ENCODE results near the gene BCAS3.

Gene BCAS3

DNA sequence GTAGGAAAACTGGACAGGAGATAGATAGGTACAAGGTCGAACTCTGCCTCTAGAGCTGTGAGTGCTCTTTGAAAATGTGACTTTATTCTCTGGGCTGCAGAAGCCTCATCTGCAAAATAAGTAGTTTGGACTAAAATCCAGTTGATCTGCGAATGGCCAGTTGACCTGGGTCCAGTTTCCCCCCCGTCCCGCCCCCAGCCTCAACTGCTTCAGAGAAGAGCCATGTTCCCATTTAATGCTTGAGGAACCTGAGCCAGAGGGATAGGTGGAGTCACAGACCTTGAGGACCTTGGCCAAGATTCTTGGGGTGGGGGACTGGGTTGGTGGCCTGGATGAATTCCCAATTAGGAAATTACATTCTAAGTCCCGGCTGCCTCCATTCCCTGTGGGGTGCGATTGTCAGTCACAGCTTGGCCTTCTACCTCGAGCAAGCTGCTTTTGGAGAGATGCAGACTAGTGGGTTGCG is 736.0 kb downstream of the BCAS3 start:
- peak; percentile 23 for DNase-seq (ENCODE audit: low spot score)
- H3K9me3 ChIP-seq (ENCODE audit: severe bottlenecking) = no peaks in the 10 kb centered on the region
- TF ChIP-seq, protein P1, sequence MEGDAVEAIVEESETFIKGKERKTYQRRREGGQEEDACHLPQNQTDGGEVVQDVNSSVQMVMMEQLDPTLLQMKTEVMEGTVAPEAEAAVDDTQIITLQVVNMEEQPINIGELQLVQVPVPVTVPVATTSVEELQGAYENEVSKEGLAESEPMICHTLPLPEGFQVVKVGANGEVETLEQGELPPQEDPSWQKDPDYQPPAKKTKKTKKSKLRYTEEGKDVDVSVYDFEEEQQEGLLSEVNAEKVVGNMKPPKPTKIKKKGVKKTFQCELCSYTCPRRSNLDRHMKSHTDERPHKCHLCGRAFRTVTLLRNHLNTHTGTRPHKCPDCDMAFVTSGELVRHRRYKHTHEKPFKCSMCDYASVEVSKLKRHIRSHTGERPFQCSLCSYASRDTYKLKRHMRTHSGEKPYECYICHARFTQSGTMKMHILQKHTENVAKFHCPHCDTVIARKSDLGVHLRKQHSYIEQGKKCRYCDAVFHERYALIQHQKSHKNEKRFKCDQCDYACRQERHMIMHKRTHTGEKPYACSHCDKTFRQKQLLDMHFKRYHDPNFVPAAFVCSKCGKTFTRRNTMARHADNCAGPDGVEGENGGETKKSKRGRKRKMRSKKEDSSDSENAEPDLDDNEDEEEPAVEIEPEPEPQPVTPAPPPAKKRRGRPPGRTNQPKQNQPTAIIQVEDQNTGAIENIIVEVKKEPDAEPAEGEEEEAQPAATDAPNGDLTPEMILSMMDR (IDR thresholded peaks at IDR 0.05; ENCODE audit: poor library complexity, severe bottlenecking) = no peak
- no peak overlapping the region for H3K27ac ChIP-seq (ENCODE audit: poor library complexity, severe bottlenecking)
- no peaks in the 10 kb centered on the region for H3K4me1 ChIP-seq (ENCODE audit: insufficient read depth, poor library complexity, severe bottlenecking)
- H3K36me3 ChIP-seq (ENCODE audit: low read depth) = no peaks in the 10 kb centered on the region
- no peaks in the 10 kb centered on the region for H3K27me3 ChIP-seq (ENCODE audit: insufficient read depth, poor library complexity, severe bottlenecking)
- no peak overlapping the region for H3K4me3 ChIP-seq (ENCODE audit: severe bottlenecking)
- ATAC-seq (ENCODE audit: low read depth) = no peak

DNA sequence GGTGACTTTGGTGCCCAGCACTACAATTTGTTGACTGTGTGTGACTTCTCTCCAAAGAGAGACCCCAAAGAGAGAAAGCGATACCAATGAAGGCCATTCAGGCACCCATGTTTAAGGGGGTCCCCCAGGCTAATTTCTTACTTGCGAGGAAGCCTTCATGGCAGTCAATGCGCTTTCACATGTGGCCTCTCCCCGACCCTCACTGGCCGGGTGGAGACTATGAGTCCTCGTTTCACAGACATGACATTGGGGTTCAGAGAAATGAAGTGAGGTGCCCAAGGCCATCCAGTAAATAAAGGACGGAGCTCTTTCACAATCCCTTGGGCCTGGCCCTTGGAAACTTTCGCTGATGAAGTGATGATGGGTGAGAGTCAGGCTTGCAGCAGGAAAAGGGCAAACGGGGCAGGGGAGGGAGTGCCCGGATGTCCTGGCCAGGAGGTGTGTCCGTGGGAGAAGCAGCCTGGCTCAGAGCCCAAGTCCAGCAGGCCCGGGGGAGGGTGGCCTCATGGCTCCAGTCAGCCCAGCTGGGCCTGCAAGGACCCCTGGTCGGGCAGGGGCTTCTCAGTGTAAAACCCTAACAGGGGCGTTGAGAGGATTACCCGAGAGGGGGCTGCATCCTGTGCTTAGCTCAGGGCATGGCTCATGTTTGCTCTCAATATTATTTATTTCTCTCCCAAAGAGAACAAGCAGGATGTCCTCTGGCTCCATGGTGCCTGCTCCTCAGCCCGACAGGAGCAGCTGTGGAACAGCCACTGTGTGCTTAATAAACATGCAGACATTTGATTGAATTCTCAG is 736.7 kb downstream of the BCAS3 start:
- ATAC-seq (ENCODE audit: low read depth) (no peak), DNase-seq (ENCODE audit: low spot score) (peak; percentile 52)
- TF ChIP-seq, protein P1 (IDR thresholded peaks at IDR 0.05; ENCODE audit: poor library complexity, severe bottlenecking) = no peak
- Histone ChIP-seq H3K27ac (ENCODE audit: poor library complexity, severe bottlenecking) (no peak overlapping the region), H3K36me3 (ENCODE audit: low read depth) (no peaks in the 10 kb centered on the region), H3K4me3 (ENCODE audit: severe bottlenecking) (no peak overlapping the region), H3K4me1 (ENCODE audit: insufficient read depth, poor library complexity, severe bottlenecking) (no peaks in the 10 kb centered on the region), H3K9me3 (ENCODE audit: severe bottlenecking) (no peaks in the 10 kb centered on the region), H3K27me3 (ENCODE audit: insufficient read depth, poor library complexity, severe bottlenecking) (no peaks in the 10 kb centered on the region)

DNA sequence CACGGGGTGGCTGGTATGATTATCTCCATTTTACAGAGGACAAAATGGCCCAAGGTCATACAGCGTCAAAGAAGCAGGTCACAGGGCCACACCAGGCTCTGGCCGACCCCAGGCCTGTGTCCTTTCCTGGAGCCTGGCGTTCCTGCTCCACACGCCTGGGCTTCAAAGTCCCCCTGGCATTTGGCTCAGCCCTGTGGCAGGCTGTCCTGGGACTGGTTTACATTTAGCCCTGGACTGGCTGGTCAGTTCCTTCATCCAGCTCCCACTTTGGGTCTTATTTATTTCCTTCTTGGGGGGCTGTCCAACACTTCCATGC is 737.2 kb downstream of the BCAS3 start:
- no peak for ATAC-seq (ENCODE audit: low read depth)
- no peaks in the 10 kb centered on the region for H3K36me3 ChIP-seq (ENCODE audit: low read depth)
- no peaks in the 10 kb centered on the region for H3K4me1 ChIP-seq (ENCODE audit: insufficient read depth, poor library complexity, severe bottlenecking)
- no peaks in the 10 kb centered on the region for H3K27me3 ChIP-seq (ENCODE audit: insufficient read depth, poor library complexity, severe bottlenecking)
- H3K9me3 ChIP-seq (ENCODE audit: severe bottlenecking) = no peaks in the 10 kb centered on the region
- no peak overlapping the region for H3K27ac ChIP-seq (ENCODE audit: poor library complexity, severe bottlenecking)
- TF ChIP-seq, protein P1 (IDR thresholded peaks at IDR 0.05; ENCODE audit: poor library complexity, severe bottlenecking) = no peak
- DNase-seq (ENCODE audit: low spot score) = peak; percentile 26
- no peak overlapping the region for H3K4me3 ChIP-seq (ENCODE audit: severe bottlenecking)

DNA sequence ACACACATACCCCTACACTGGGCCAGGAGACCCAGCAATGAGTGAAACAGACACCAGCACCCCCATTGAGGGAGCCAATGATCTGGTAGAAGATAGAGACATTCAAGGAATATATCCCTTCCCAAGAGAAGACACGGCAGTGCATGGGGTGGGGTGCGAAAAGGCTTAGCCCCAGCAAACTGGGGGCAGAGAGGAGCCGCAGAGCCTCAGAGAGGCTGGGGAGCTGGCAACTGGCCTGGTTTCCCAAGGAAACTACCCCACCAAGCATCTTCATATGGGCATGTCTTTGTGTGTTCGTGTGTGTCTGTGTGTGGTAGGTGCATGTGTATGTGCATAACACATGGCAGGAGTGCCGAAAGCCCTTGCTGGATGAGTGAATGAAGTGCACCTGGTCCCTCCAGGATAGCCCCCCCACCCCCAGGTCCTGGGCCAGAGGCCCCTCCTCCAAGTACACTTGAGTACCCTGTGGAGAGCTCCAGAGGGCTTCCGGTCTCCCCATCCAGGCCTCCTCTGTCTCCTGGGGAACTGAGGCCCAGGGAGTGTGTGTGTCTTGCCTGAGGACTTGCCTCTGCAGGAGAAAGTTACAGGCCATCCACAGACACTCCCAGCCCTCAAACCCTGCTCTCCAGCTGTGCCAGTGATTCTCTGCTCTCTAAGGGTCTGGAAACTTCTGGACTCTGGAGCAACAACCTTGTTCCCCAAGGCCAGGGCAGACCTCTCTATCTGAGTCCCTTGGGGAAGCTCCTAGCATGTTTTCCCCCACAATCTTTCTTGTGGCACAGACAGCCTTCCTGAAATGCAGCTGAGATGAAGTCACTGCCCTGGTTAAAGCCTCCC is 737.9 kb downstream of the BCAS3 start:
- H3K27me3 ChIP-seq (ENCODE audit: insufficient read depth, poor library complexity, severe bottlenecking) = no peaks in the 10 kb centered on the region
- no peak overlapping the region for H3K27ac ChIP-seq (ENCODE audit: poor library complexity, severe bottlenecking)

More for the DNA sequence above, 737.9 kb downstream of the BCAS3 start:
- Histone ChIP-seq H3K36me3 (ENCODE audit: low read depth) (no peaks in the 10 kb centered on the region), H3K4me3 (ENCODE audit: severe bottlenecking) (no peak overlapping the region), H3K4me1 (ENCODE audit: insufficient read depth, poor library complexity, severe bottlenecking) (no peaks in the 10 kb centered on the region), H3K9me3 (ENCODE audit: severe bottlenecking) (no peaks in the 10 kb centered on the region)
- TF ChIP-seq, protein P1 (IDR thresholded peaks at IDR 0.05; ENCODE audit: poor library complexity, severe bottlenecking) = no peak
- DNase-seq (ENCODE audit: low spot score) (peak; percentile 34), ATAC-seq (ENCODE audit: low read depth) (no peak)

All from RWPE2 (cell line).